IPS-NIHi7 (cell line): Measurements from ENCODE around the gene CIROP.

Experiments
- DNase-seq: peaks from one replicate; pipeline ENCODE4 v3.0.0; 2012; ENCODE audit warnings: mixed read lengths; ENCODE audit errors: extremely low spot score

The CIROP gene

GRCh38 chr14:23104591-23105347 lies at the start of gene CIROP:
Gene CIROP, minus strand, starts transcription at chr14:23104989. Its CDS starts 69 bp downstream, at chr14:23104920.
- DNase-seq: no peak

- DNase-seq: peak; percentile 82
These were observed 49.3 kb upstream of the CIROP start for GRCh38 chr14:23153851-23154796.

- DNase-seq: no peak
These were observed 46.6 kb upstream of the CIROP start for GRCh38 chr14:23151342-23151741.

GRCh38 chr14:23149745-23150144 lies 45.0 kb upstream of the CIROP start:
- DNase-seq: no peak

GRCh38 chr14:23148591-23149249 lies 43.9 kb upstream of the CIROP start:
- no peak for DNase-seq

- DNase-seq: no peak
These were observed 42.9 kb upstream of the CIROP start for GRCh38 chr14:23147676-23148075.

GRCh38 chr14:23146980-23147379 lies 42.2 kb upstream of the CIROP start:
- no peak for DNase-seq

- DNase-seq: no peak
These were observed 41.6 kb upstream of the CIROP start for GRCh38 chr14:23146351-23146910.

GRCh38 chr14:23145794-23146350 lies 41.1 kb upstream of the CIROP start:
- DNase-seq: no peak

- no peak for DNase-seq
These were observed 39.1 kb upstream of the CIROP start for GRCh38 chr14:23143911-23144310.

GRCh38 chr14:23142826-23143225 lies 38.0 kb upstream of the CIROP start:
- DNase-seq: no peak

GRCh38 chr14:23141706-23142444 lies 37.1 kb upstream of the CIROP start:
- DNase-seq: no peak

GRCh38 chr14:23140371-23140770 lies 35.6 kb upstream of the CIROP start:
- DNase-seq: no peak

GRCh38 chr14:23139874-23140273 lies 35.1 kb upstream of the CIROP start:
- no peak for DNase-seq

- DNase-seq: no peak
These were observed 33.2 kb upstream of the CIROP start for GRCh38 chr14:23137813-23138535.

- DNase-seq: no peak
These were observed 32.5 kb upstream of the CIROP start for GRCh38 chr14:23137192-23137812.

GRCh38 chr14:23136566-23137133 lies 31.9 kb upstream of the CIROP start:
- no peak for DNase-seq

GRCh38 chr14:23132970-23133369 lies 28.2 kb upstream of the CIROP start:
- DNase-seq: no peak

- DNase-seq: no peak
These were observed 26.7 kb upstream of the CIROP start for GRCh38 chr14:23131482-23131881.
